GM21423 (cell line): Measurements from ENCODE around the gene ADAM8.
"Not testable (repeated sequence)": the region's sequence is repeated elsewhere in the genome, so short reads cannot be mapped to it uniquely, and the experiment has no call there.

Source experiments
- ATAC-seq: cut with Tn5 transposase; IDR thresholded peaks from one replicate; pipeline ENCODE4 v1.9.1; 2021; ENCODE audit warnings: mild to moderate bottlenecking, moderate library complexity; ENCODE audit not compliant: unreplicated experiment

Gene ADAM8

DNA sequence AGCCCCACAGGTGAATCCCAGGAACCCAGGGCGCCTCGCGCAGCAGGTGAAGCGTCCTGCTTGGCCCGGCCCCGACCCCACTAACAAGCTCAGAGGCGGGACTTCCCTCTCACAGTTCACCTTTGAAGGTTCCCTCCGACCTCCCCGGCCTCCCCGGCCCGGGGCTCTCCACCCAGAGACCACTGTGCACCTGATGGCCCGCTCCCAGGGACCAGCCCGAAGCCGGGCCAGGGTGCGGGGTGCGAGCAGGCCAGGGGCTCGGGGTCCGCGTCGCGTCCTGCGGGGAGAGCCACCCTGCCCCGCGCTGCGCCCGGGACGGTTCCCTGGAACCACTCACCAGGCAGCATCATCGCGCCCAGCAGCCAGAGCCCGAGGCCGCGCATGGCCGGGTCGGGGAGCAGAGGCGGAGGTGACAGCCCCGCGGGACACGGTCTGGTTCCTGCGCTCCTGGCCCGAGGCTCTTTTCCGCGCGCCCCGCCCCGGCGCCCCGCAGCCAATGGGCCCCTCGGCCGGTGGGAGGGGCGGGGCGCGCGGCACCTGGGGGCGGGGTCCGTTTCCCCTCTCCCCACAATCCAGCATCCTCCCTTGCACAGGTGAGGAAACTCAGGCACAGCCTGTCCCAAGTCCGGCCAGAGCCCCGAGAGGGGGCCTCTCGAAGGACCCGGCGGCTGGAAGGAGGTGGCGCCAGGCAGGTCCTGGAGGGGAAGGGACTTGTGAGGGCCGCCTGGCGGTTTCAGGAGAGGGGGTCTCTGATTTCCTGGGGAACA, at the start of gene ADAM8:
ADAM8 (minus strand) TSS at position 434 of the 767 bp plus-strand sequence; CDS start at position 383, 51 bp downstream.
- ATAC-seq = peak; percentile 40

DNA sequence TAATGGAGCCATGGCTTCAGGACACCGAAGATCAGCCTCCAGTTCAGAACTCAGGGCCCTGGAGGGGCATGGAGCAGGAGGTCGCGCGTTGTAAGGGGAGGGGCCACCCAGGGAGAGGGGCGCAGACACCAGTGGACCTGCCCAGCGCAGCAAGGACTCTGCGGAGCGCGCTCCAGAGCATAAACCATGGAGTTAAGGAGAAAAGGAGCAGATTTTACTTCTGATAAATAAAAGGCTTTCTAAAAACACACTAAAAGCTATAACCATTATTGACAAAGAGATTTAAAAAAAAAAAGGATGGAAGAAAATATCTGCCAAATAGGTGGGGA, 49.5 kb upstream of the ADAM8 start:
- ATAC-seq = no peak

DNA sequence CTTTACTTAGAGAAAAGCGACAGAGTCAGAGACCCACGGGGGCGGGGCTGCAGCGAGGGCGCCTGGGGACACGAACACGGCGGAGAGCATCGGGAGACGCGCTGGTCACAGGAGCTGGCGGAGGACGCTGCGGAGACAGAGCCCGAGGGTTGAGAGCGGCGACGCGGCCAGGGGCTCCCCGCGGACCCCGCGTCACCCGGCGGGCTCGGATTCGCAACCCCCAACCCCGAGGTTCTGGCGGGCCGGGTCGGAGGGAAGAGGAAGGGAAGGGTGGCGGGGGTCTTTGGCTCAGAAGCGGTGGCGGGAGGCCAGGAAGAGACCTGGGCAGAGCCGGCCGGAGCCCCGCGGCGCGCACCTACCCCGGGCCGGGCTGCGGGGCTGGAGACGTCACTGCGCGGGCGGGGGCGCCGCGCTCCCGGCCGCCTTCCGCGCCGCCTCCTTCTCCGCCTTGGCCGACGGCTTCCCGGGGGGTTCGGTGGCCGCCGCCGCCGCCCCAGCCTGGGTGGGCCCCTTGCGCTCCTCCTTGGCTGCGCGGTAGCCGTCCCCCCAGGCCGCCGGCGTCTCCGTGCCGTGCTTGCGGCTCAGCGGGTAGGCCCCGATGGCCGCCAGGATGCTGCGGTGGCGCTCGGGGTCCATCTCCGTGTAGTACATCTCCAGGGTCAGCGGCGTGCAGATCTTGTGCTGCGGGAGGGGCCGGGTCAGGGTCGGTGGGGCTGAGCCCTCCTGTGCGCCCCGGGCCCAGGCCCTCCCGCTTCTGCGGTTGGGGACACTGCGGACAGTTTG, 49.0 kb upstream of the ADAM8 start:
- no peak for ATAC-seq

DNA sequence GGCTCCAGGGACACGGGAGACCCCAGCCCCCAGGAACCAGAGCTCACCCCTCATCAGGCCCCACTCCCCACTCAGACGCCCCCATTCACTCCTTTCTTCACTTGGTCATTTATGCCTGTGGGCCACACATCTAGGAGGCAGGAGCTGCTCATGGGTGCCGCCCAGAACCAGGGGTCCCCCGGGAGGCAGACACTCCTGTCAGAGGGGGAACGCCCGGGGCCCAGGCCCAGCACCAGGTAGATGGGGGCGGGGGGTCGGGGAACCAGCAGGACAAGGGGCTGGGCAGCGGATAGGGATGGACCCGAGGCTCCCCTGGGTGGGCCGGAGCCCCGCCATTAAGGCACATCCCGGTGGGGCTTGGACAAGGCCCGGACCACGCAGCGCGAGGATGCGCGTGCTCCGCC, 48.2 kb upstream of the ADAM8 start:
- no peak for ATAC-seq

DNA sequence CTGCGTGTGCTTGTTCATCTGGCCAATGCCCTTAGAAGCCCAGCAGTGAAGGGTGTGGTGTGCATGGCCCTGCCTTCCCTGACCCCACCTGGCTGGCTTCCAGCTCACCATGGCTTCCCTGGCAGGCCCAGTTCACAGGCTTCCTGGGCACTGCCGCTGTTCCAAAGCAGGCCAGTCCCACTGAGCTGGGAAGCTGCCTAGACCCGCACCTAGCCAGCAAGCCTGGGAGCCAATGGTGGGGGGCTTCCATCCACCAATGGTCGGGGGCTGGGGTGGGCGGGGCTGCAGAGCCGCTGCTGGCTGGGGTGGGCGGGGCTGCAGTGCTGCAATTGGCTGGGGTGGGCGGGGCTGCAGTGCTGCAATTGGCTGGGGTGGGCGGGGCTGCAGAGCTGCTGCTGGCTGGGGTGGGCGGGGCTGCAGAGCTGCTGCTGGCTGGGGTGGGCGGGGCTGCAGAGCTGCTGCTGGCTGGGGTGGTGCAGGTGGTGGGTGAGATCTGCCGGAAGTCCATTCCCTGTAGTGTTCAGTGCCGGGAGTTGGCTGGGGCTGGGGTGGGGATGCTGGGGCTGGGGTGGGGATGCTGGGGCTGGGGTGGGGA, 47.6 kb upstream of the ADAM8 start:
- no peak for ATAC-seq

DNA sequence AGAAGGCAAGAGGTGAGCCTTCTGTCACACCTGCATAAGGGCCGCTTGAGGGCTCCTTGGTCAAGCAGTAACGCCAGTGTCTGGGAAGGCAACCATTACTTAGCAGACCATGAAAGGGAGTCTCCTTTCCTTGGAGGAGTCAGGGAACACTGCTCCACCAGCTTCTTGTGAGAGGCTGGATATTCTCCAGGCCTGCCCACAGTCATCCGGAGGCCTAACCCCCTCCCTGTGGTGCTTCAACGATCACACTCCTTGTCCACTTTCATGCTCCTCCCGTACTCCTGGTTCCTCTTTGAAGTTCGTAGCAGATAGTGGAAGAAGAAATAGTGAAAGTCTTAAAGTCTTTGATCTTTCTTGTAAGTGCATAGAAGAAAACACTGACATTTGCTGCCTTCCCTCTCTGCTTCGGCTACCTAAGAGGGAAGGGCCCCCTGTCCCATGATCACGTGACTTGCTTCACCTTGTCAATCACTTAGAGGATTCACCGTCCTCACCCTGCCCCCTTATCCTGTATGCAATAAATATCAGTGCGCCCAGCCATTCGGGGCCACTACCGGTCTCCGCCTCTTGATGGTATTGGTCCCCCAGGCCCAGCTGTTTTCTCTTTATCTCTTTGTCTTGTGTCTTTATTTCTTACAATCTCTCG, 45.5 kb upstream of the ADAM8 start:
- ATAC-seq = not testable (repeated sequence)

DNA sequence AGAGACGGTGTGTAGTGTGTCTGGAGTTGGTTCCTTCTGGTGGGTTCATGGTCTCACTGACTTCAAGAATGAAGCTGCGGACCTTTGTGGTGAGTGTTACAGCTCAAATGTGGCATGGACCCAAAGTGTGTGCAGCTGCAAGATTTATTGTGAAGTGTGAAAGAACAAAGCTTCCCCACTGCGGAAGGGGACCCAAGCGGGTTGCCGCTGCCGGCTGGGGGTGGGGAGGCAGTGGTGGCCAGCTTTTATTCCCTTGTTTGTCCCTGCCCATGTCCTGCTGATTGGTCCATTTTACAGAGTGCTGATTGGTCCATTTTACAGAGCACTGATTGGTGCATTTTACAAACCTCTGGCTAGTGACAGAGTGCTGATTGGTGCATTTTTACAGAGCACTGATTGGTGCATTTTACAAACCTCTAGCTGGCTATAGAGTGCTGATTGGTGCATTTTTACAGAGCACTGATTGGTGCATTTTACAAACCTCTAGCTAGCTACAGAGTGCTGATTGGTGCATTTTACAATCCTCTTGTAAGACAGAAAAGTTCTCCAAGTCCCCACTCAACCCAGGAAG, 44.3 kb upstream of the ADAM8 start:
- not testable (repeated sequence) for ATAC-seq

DNA sequence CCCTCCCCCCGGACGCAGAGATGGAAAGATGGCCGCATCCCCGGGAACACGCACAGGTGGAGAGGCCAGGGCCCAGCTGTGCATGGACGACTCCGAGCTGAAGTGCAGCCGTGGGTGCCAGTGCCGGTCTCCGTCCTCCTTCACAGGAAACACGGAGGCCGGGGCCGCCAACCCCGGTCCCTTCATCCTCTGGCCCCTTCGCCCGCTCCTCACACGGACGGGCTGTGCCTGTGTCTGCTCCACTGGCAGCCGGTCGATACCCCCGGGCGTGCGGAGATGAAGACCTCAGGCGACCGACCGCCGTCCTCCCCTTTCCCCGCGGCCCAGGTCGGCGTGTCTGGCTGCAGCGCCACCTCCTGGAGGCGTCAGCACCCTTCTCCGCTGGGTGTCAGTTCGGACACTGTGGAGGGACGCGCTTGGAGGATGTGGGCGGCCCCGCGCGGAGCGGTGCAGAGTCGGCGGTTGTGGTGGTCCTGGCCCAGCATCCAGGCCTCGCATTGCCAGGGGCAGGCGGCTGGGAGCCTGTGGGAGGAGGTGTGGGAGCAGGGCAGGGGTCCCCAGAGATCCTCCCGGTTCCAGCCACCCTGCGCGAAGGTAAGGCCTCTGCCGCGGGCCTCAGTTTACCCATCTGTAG, 41.9 kb upstream of the ADAM8 start:
- peak; percentile 89 for ATAC-seq

DNA sequence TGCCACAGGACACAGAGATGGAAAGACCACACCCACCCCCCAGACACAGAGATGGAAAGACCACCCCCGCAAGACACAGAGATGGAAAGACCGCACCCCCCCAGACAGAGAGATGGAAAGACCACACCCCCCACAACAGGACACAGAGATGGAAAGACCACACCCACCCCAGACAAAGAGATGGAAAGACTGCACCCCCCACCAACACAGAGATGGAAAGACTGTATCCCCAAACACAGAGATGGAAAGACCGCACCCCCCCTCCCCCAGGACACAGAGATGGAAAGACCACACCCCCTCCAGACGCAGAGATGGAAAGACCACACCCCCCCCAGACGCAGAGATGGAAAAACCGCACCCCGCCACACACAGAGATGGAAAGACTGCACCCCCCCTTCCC, 40.1 kb upstream of the ADAM8 start:
- ATAC-seq = no peak

DNA sequence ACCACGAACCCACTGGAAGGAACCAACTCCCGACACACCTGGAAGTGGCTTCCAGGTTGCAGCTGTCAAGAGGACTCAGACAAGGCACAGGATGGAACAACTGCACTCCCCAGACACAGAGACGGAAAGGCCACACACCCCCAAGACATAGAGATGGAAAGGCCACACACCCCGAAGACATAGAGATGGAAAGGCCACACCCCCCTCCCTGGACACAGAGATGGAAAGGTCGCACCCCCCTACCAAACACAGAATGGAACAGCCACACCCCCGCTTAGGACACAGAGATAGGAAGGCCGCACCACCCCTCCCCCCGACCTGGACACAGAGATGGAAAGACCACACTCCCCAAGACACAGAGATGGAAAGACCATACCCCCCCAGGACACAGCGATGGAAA, 39.6 kb upstream of the ADAM8 start:
- no peak for ATAC-seq

DNA sequence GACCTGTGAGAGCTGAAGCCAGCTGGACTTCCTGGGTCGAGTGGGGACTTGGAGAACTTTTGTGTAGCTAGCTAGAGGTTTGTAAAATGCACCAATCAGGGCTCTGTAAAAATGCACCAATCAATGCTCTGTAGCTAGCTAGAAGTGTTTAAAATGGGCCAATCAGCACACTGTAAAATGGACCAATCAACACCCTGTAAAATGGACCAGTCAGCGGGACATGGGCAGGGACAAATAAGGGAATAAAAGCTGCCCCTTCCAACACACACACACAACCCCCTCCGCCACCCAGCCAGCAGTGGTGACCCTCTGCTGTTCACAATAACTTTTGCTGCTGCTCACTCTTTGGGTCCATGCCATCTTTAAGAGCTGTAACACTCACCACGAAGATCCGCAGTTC, 39.2 kb upstream of the ADAM8 start:
- no peak for ATAC-seq

DNA sequence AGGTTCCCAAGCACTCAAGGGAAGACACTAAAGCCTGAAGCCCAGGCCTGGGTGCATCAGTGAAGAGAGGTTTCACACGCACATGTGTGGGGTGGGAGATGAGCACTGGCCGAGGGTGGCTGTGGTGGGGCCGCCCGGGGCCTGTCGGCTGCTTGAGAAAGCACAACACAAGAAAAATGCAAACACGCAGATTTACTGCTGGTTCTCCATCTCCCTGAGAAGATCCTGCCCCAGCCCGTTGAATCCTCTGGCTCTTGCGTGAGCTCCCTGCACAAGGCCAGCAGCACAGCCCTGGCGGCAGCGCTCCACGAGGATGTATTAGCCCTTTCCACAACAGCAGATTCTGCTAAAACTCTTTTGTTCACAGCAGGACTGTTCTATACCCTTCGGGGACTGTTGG, 38.2 kb upstream of the ADAM8 start:
- ATAC-seq = no peak

DNA sequence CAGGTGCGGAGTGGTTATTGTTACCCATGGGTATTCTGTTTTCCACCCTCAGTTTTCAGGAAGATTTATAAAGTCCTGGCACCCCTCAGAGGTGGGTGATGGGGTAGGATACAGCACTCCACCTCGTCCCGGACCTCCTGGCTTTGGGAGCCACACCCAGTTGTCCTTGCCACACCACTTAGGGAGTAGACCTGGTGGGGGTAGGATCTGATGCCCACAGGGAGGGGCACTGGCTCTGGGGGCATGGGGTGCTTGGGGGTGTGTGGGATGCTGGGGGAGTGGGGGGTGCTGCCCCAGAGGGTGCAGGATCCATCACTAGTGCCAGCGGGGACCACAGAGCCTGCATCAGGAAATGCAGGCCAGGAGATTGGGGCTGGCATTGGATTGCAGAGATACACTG, 36.5 kb upstream of the ADAM8 start:
- no peak for ATAC-seq

DNA sequence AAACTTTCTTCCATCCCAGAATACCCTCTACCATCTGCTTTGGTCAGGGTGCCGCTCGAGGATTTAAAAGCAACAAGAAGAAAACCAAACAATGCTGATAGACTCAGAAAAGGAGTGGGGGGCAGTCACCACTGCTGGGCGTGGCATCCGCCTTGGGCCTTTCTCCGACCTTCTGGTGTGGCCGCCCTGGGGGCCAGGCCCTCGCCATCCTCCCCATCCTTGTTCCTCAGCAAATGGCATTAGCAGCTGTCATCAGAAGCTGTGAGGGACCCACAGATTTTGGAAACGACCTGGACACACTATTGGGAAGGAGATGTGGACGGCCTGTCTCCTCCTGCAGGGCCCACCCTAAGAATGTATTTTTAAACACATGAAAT, 36.1 kb upstream of the ADAM8 start:
- ATAC-seq = no peak

DNA sequence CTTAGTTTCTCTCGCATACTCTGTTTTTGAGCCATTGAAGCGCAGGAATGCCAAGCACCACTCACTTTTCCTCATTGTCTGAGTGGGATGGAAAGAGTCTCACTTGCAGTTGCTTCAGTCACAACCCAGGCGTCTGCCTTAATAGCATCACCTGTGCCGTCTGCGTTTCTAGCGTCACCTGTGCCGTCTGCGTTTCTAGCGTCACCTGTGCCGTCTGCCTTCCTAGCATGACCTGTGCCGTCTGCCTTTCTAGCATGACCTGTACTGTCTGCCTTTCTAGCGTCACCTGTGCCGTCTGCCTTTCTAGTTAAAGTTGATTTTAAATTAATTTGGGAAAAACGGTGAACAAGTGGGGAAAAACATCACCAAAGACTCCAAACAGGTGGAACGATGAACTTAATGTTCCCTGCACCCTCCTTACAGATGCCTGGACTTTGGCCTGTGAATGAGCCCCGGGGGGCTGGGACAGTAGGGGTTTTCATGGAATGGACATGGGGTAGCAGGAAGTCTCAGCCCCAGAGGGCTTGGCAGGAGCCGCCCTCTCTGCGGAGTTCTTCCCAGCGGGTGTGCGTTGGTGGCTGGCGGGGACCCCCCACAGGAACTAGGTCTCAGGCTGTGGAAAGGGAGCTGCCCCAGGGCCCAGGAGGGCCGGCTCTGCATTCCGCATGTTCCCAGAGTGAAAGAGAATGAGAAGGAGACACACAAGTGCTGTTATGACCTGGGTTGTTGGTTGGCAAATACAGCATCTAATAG, 35.5 kb upstream of the ADAM8 start:
- no peak for ATAC-seq

DNA sequence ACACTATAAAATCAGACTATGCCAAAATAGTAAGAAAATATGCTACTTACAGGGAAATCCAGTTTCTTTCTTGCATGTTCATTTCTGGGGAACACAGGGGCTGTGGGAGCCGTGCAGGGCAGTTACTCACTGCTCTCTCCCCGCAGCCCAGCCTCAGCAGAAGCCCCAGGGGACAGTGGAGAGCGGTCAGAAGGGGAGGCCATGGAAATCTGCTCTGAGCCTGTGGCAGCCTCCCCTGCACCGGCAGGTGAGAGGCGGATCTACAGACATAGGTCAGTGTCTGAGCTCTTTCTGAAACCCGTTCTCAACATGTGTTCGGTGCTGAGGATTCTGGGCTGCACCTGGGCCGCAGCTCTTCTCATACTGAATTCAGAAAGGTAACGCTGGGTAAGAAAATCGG, 34.9 kb upstream of the ADAM8 start:
- ATAC-seq = no peak

DNA sequence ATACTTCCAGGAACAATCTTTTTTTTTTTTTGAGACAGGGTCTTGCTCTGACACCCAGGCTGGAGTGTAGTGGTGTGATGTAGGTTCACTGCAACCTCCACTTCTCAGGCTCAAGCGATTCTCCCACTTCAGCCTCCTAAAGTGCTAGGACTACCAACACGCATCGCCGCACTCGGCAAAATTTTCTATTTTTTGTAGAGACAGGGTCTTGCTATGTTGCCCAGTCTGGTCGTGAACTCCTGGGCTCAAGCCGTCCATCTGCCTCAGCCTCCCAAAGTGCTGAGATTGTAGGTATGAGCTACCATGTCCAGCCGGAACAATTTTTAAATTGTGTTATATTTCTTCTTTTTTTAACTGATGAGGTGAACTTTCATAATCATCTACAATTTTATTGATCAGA, 34.1 kb upstream of the ADAM8 start:
- no peak for ATAC-seq

DNA sequence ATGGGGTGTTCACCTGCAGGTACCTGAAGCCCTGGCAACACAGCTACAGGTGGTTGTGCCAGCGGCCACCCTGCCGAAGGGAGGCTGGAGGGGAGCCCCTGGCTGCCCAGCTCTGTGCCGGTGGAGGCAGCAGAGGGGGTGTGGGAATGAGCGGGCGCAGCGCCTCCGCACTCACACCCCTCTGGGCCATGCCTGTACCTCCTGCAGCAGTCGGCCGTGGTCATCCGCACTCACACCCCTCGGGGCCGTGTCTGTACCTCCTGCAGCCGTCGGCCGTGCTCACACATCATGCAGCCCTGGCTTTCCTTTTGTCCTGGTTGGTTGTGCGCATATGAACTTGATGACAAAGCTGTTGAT, 33.7 kb upstream of the ADAM8 start:
- ATAC-seq = no peak

DNA sequence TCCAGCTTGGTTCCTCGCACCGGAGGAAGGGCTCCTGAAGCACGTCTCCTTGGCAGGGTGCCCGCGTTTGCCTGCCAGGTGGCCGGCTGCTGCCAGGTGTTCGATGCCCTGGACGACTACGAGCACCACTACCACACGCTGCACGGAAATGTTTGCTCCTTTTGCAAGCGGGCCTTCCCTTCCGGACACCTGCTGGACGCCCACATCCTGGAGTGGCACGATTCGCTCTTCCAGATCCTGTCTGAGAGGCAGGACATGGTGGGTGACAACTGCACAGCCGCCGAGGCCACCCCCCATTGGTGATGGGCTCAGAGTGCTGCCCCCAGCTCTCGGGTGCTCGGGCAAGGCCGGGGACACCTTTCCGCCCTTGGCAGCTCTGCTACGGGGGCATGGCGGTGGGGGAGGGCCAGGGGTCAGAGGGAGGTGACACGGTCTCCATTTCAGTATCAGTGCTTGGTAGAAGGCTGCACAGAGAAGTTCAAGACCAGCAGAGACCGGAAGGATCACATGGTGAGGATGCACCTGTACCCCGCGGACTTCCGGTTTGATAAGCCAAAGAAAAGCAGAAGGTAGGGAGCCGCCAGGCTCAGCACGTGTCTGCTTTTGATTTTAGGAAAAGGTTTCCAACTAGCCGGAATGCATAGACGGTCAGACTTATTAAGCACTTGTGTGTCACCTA, 33.2 kb upstream of the ADAM8 start:
- ATAC-seq = no peak
